ENCODE results near the gene SNURF. TPM values are rescaled to one million over a fixed set of nuclear protein-coding genes. Genes with fewer than 3 reads are reported as not detected.
"Not testable (repeated sequence)": the region's sequence is repeated elsewhere in the genome, so short reads cannot be mapped to it uniquely, and the experiment has no call there.

The SNURF gene
- total and polyA plus RNA-seq, 2 donors (not counting 1 experiment from before 2014, with no cell fraction given) = 5.0 to 61.1 TPM

- H3K4me1 ChIP-seq (ENCODE audit: control insufficient read depth, extremely low read depth, insufficient read depth, low read length) = no peaks in the 10 kb centered on the region
- no peak overlapping the region for H3K9ac ChIP-seq (ENCODE audit: insufficient read depth, low read length)
- no peaks in the 10 kb centered on the region for H4K20me1 ChIP-seq (ENCODE audit: control insufficient read depth, extremely low read depth, insufficient read depth, low read length)
- H3K9me3 ChIP-seq (ENCODE audit: control insufficient read depth, insufficient read depth, low read depth, low read length) = no peaks in the 10 kb centered on the region
- no peak overlapping the region for H3K4me3 ChIP-seq (replicated peaks in 1 of 4; ENCODE audit: control extremely low read depth in 1 of 4, insufficient read depth in 1 of 4, low read depth in 3 of 4, low read length in 4 of 4)
- H3K27ac ChIP-seq (ENCODE audit: insufficient read depth, low read length) = no peak overlapping the region
- no peaks in the 10 kb centered on the region for H3K79me2 ChIP-seq (ENCODE audit: control insufficient read depth, insufficient read depth, low read length)
- no peak overlapping the region for H2AFZ ChIP-seq (ENCODE audit: low read length)
- no peak for DNase-seq (ENCODE audit: low read depth in 2 of 2)
- no peaks in the 10 kb centered on the region for H3K36me3 ChIP-seq (ENCODE audit: control insufficient read depth, insufficient read depth, low read length)
- H3K4me2 ChIP-seq (ENCODE audit: extremely low read depth, insufficient read depth, low read length) = no peak overlapping the region
- TF ChIP-seq CTCF (conservative IDR thresholded peaks at IDR 0.05 in 1 of 2, IDR thresholded peaks at IDR 0.05 in 1 of 2; ENCODE audit: low read depth in 1 of 2, low read length in 2 of 2) (no peak), EZH2 (IDR thresholded peaks at IDR 0.05; ENCODE audit: low read length, missing control alignments) (no peak)
- H3K27me3 ChIP-seq (ENCODE audit: control insufficient read depth, insufficient read depth, low read length) = no peaks in the 10 kb centered on the region
These were observed 17.0 kb downstream of the SNURF start for GRCh38 chr15:24971772-24972171.

DNA sequence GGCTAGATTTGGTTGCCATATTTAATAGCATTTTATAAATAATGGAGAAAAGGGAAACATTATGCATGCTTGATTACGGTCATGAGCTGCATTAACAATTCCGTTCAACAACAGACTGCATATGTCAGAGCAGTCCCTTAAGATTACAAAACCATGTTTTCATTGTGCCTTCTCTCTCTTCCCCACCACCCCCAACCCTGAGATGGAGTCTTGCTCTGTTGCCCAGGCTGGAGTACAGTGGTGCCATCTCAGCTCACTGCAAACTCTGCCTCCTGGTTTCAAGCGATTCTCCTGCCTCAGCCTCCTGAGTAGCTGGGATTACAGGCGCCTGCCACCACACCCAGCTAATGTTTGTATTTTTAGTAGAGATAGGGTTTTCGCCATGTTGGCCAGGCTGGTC is 17.9 kb downstream of the SNURF start:
- H3K27ac ChIP-seq (ENCODE audit: insufficient read depth, low read length); H2AFZ ChIP-seq (ENCODE audit: low read length); H3K27me3 ChIP-seq (ENCODE audit: control insufficient read depth, insufficient read depth, low read length); H3K9ac ChIP-seq (ENCODE audit: insufficient read depth, low read length); H3K9me3 ChIP-seq (ENCODE audit: control insufficient read depth, insufficient read depth, low read depth, low read length); H3K36me3 ChIP-seq (ENCODE audit: control insufficient read depth, insufficient read depth, low read length); H3K79me2 ChIP-seq (ENCODE audit: control insufficient read depth, insufficient read depth, low read length); H3K4me1 ChIP-seq (ENCODE audit: control insufficient read depth, extremely low read depth, insufficient read depth, low read length); H4K20me1 ChIP-seq (ENCODE audit: control insufficient read depth, extremely low read depth, insufficient read depth, low read length); H3K4me2 ChIP-seq (ENCODE audit: extremely low read depth, insufficient read depth, low read length); DNase-seq (ENCODE audit: low read depth in 2 of 2); H3K4me3 ChIP-seq (replicated peaks in 1 of 4; ENCODE audit: control extremely low read depth in 1 of 4, insufficient read depth in 1 of 4, low read depth in 3 of 4, low read length in 4 of 4): not testable (repeated sequence)

DNA sequence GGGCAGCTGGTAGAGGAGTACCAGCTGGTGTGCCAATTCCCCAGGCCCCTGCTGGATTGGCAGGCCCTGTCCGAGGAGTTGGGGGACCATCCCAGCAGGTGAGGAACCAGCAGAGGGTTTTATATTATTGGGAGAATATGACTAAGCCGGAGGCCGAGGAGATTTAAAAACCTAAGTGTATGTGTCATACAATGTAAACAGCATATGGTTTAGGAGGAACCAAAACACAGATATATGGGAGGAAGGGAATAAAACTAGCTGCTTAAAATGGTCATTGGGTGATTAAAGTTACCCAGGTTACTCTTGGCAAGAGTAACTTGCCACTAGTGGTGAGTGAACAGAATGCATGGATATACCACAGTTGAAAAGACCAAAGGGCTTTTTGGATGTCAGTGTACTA is 22.1 kb downstream of the SNURF start:
- TF ChIP-seq EZH2 (IDR thresholded peaks at IDR 0.05; ENCODE audit: low read length, missing control alignments) = no peak
- no peak for TF ChIP-seq CTCF (conservative IDR thresholded peaks at IDR 0.05 in 1 of 2, IDR thresholded peaks at IDR 0.05 in 1 of 2; ENCODE audit: low read depth in 1 of 2, low read length in 2 of 2)
- no peak for DNase-seq (ENCODE audit: low read depth in 2 of 2)
- H3K27me3 ChIP-seq (ENCODE audit: control insufficient read depth, insufficient read depth, low read length) = no peaks in the 10 kb centered on the region
- H3K4me3 ChIP-seq (replicated peaks in 1 of 4; ENCODE audit: control extremely low read depth in 1 of 4, insufficient read depth in 1 of 4, low read depth in 3 of 4, low read length in 4 of 4) = no peak overlapping the region
- no peaks in the 10 kb centered on the region for H3K4me1 ChIP-seq (ENCODE audit: control insufficient read depth, extremely low read depth, insufficient read depth, low read length)
- H4K20me1 ChIP-seq (ENCODE audit: control insufficient read depth, extremely low read depth, insufficient read depth, low read length) = no peaks in the 10 kb centered on the region
- H3K27ac ChIP-seq (ENCODE audit: insufficient read depth, low read length) = no peak overlapping the region
- no peak overlapping the region for H3K9ac ChIP-seq (ENCODE audit: insufficient read depth, low read length)
- H2AFZ ChIP-seq (ENCODE audit: low read length) = no peak overlapping the region
- no peak overlapping the region for H3K4me2 ChIP-seq (ENCODE audit: extremely low read depth, insufficient read depth, low read length)
- H3K79me2 ChIP-seq (ENCODE audit: control insufficient read depth, insufficient read depth, low read length) = no peaks in the 10 kb centered on the region
- H3K36me3 ChIP-seq (ENCODE audit: control insufficient read depth, insufficient read depth, low read length) = no peaks in the 10 kb centered on the region
- H3K9me3 ChIP-seq (ENCODE audit: control insufficient read depth, insufficient read depth, low read depth, low read length) = no peaks in the 10 kb centered on the region
